T47D (cell line): Measurements from ENCODE around the gene CD59.

ENCODE experiments used
- DNase-seq, 2 experiments: peaks; one replicate each; pipeline versions ENCODE4 v3.0.0 to v3.0.0-alpha.2; 2011 to 2012; ENCODE audit warnings: low read depth in 1 of 2, low spot score in 1 of 2
- JUND ChIP-seq: IDR thresholded peaks from 2 replicates; pipeline ENCODE4 v1.6.1; 2012; ENCODE audit warnings: low read depth
- in situ Hi-C: cut with HindIII; loops from 2 replicates; pipeline ENCODE4 v1.10.0; 2016; ENCODE audit warnings: low sequenced_read_pairs, low pct_unique_long_range_greater_than_20kb

The CD59 gene

DNA sequence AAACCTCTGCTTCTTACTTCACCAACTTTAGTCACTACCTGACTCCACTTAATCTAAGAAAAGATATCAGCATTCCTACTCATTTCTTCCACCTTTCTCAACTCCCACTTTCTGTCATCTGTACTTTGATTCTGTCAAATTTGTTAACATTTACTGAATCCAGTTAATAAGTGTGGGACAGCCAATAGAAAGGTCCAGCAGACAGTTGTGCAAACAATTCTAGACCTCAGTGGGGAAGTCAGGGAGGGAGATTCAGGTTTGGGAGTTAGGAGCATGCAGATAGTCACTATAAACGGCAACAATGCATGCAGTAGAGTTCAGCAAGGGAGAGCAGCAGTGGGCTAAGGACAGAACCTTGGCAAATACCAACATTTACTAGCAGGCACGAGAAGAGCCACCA is 34.0 kb upstream of the CD59 start:
- no peak for TF ChIP-seq JUND
- in situ Hi-C loops: no loop called here

DNA sequence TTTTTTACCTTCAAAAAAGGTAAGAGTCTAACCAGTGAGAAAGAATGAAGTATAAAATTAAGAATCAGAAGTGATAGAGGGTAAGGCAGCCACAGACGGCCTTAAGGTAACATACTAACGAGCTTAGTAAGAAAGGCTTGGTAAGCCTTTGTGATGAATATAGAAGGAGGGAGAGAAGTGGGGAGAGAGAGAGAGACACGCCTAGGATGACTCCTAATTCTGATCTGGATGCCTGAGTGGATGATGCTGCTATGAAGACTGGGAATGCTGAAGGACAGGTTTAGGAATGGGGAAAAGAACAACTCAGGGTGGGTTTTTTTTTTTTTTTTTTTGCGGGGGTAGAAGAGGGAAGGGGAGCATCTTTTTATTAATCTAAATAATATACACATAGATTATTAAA is 33.3 kb upstream of the CD59 start:
- in situ Hi-C loops: no loop called here
- no peak for DNase-seq
- TF ChIP-seq JUND: no peak

More for the DNA sequence above, 34.0 kb upstream of the CD59 start:
- DNase-seq: no peak

DNA sequence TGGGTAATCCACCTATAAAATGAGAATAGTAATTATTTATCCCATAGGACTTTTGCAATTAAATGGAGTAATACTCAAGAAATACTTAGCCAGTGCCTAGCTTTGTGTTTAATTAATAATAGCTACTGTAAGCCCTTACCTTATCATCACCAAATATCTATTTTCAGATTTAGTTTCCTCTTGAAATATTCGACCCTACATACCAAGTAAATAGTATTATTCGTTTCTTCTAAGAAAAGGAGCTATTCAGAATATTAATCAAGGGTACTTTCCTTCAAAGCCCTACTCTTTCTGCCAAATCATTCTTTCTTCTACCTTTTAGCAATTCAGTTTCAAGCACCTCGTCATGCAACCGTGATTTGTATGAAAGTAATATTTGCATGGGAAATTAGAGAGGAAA is 31.4 kb upstream of the CD59 start:
- in situ Hi-C loops: no loop called here
- no peak for DNase-seq
- no peak for TF ChIP-seq JUND

DNA sequence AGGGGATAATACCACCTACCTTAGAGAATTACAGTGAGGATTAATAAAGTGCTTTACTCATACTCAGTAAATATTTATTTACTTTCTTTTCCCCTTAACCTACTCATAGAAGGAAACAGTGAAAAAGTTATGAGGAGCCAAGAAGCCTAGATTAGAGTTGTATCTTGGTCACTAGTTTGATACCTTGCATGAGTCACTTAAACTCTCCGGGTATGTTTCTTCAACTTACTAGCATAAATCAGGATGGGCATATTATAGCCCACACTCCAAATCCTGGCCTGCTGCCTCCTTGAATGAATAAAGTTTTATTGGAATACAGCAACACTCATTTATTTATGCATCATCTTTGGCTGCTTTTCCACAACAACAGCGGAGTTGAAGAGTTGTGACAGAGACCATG is 29.9 kb upstream of the CD59 start:
- no peak for DNase-seq
- no peak for TF ChIP-seq JUND
- in situ Hi-C loops: no loop called here

DNA sequence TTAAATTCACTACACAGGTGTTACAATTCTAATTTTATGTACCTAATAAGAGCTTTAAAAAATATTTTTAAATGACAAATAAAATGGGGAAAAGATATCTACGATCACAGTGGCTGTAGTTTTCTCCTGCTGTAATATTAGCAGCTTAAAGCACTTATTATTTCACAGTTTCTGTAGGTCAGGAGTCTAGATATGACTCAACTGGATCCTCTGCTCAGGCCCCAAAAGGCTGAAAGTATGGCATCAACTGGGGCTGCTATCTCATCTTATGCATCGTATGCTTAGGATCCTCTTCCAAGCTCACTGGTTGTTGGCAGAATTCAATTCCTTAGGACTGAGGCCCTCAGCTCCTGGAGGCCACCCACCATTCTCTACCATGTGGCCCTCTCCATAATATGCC is 25.2 kb upstream of the CD59 start:
- in situ Hi-C loops: no loop called here
- no peak for TF ChIP-seq JUND
- DNase-seq: no peak

DNA sequence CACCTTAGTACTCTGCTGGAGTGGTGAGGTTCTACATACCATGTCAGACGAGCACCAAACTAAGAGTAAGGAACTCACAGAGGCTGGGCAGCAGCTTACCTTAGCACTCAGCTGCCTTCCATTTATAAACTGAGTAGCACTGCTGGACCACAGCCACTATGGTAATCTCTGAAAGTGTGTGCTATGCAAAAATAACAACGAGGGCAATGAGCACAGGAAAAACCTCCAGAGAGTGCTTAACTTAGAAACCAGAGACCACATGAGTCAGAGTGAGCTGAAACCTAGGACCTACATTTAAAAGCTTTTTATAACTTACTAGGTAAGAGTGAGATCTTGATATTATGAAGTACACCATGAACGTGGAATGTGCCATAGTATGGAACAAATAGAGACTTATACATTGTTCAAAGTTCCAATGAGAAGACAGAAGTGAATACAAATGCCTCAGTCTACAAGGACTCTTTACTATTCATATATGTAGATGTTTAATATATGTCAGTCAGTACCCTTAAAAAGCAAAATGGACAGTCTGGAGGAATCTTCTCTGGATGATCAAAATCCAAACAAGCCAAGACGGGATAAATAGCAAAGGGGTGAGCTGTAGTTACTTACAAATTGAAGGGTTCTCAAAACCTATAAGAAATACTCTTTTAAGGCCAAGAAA is 17.2 kb upstream of the CD59 start:
- no peak for TF ChIP-seq JUND
- no peak for DNase-seq
- in situ Hi-C loops: no loop called here

DNA sequence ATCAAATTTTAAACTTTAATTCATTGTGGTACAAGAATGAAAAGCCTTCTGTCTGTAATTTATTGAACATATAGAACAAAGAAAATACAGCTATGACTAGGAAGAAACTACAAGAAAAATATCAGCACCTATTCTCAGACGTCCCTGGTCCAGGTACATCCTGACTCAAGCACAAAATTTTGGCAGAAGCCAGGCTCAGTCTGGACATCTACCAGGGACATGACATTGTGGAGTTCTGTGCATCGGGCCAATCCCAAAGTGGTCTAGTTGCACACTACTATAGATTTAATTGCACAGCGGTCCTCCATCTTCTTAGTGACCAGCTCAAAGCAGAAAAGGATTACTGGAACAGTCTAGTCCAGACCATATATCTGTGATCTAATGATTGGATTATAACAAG is 15.7 kb upstream of the CD59 start:
- TF ChIP-seq JUND: no peak
- in situ Hi-C loops: no loop called here
- no peak for DNase-seq

DNA sequence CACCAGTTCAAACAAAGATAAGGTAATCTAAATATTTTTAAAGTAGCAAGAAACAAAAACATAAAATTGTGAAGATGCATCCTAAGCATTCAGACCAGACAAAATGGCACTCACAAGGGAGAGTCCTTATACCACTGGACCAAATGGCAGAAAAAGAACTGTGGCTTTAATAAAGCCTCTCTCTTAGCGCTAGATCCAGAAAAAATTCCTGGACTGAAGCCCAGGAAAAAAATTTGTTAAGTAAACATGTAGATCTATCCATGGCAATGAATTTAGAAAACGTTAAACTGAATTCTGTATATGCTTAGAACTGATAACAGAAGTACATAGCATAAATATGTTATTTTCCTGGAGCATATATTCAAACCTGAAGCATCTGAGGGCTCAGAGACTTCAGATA is 11.8 kb upstream of the CD59 start:
- no peak for TF ChIP-seq JUND
- in situ Hi-C loops: no loop called here
- DNase-seq: no peak

DNA sequence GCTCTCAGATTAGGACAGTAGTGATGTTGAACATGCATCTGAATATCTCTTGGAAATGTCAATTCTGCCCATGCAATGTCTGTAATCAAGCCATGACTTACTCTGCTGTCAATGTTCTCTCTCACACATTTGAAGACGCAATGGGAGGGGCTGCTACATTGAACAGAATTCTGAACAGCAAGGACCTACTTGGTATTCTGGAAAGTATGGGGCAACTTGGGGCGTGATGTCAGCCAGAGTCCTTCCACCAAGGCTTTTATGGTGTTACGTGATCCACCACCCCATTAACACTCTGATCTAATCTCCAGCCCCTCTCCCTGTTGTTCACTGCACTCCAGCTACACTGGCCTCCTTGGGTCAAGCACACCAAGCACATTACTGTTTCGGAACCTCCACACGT is 7.1 kb upstream of the CD59 start:
- in situ Hi-C loops: no loop called here
- TF ChIP-seq JUND: no peak
- DNase-seq: no peak

DNA sequence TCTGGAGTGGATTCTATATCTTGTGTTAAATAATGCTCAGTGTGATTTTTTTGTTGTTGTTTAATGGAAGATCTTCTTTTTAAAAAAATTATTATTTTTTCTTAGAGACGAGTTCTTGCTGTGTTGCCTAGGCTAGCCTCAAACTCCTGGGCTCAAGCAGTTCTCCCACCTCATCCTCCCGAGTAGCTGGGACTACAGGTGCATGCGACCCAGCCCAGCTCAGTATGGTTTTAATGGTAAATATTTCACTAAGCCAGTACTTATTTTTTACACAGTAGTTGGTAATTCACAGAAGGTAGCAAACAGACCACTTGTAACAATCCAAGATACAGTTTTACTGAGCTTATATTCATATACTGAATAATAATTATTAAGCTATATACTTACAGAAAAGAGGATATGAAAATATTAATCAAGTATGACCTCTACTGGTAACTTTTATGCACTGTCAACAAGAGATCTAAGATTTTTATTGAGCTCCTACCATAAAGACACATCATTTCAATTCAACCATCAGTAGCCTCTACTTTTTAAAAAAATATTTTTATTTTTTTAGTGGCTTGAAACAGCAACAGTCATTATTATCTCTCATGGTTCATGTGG is 6.1 kb upstream of the CD59 start:
- in situ Hi-C loops: no loop called here
- peak in 1 of 2 experiments; percentile 38 for DNase-seq
- TF ChIP-seq JUND: no peak

DNA sequence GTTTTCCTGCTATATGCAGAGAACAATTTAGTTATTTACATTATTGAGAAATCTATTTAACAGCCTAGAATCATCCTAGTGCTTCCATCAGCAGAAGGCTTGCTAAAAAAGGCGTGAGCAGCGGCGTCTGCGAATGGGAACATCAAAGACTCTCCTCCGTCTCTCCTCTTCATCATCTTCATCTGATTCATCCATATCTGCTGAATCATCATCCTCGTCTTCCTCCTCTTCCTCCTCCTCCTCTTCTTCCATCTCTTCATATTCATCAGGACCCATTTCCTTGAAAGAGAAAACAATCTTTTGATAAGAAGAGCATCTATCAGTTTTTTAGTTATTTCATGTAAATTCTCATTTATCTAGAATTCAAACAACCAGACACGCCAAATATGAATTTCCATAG is 5.6 kb upstream of the CD59 start:
- in situ Hi-C loops: no loop called here
- no peak for DNase-seq
- TF ChIP-seq JUND: no peak

DNA sequence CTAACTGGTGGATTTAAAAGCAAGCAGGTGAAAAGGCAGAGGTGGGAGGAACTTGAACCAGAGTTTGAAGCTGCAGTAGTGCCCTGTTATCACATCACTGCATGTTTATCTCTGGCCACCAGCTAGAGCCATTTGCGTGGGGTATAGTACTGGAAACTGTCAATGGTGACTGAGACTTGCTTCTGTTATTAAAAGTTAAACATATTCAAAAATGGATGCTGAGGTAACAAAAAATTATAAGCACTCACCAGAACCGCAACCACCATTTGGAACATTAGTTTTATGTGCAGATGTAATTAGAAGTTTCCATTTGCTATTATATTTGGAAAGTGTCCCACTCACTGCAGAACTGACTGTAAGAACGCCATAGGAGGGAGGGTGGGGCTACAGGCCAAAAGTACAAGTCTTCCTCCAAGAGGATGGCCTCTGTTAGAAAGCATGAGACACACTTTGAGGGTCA is 1.2 kb upstream of the CD59 start:
- in situ Hi-C loops: no loop called here
- no peak for DNase-seq
- no peak for TF ChIP-seq JUND

DNA sequence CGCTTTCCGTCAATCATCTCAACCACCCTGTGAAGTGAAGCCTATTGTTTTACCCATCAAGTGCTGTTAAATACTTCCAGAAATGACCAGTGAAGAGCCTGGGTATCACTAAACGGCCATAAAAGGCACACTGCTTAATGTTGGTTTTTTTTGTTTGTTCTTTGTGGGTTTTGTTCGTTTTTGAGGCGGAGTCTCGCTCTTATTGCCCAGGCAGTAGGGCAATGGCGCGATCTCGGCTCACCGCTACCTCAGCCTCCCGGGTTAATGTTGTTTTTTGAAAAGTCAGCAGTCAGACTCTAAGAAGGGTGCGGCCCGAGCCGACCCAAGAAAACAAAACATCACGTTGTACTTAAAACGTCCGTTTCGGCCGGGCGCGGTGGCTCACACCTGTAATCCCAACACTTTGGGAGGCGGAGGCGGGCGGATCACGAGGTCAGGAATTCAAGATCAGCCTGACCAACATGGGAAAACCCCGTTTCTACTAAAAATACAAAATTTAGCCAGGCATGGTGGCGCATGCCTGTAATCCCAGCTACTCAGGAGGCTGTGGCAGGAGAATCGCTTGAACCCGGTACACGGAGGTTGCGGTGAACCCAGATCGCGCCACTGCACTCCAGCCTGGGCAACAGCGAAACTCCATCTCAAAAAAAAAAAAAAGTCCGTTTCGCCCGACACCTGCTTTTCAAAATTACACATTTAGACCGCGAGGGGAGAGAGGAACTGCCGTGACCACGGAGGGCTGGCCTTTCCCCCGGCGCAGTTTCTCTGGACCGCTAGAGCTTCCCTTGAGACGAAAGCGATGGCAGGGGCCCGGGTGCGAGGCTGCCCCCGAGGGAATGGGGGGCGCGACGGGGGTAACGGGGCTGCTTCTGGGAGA is 714 bp downstream of the CD59 start:
- peak in 1 of 2 experiments; percentile 46 for DNase-seq
- in situ Hi-C loops: no loop called here

More for the DNA sequence above, 714 bp downstream of the CD59 start:
- TF ChIP-seq JUND: no peak
